ENCODE measurements around the gene RMP24.

Gene RMP24

GRCh38 chr18:35991696-35992095 lies 19.2 kb downstream of the RMP24 start:
- no peak for DNase-seq (ENCODE audit: insufficient read length, low spot score, missing footprints)
- TF ChIP-seq, protein P1, sequence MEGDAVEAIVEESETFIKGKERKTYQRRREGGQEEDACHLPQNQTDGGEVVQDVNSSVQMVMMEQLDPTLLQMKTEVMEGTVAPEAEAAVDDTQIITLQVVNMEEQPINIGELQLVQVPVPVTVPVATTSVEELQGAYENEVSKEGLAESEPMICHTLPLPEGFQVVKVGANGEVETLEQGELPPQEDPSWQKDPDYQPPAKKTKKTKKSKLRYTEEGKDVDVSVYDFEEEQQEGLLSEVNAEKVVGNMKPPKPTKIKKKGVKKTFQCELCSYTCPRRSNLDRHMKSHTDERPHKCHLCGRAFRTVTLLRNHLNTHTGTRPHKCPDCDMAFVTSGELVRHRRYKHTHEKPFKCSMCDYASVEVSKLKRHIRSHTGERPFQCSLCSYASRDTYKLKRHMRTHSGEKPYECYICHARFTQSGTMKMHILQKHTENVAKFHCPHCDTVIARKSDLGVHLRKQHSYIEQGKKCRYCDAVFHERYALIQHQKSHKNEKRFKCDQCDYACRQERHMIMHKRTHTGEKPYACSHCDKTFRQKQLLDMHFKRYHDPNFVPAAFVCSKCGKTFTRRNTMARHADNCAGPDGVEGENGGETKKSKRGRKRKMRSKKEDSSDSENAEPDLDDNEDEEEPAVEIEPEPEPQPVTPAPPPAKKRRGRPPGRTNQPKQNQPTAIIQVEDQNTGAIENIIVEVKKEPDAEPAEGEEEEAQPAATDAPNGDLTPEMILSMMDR (IDR thresholded peaks at IDR 0.05; ENCODE audit: extremely low read depth, low read depth, low read length), result no peak

GRCh38 chr18:35993013-35993412 lies 20.5 kb downstream of the RMP24 start:
- TF ChIP-seq, protein P1 (IDR thresholded peaks at IDR 0.05; ENCODE audit: extremely low read depth, low read depth, low read length), result no peak

More at GRCh38 chr18:35991696-35992095, 19.2 kb downstream of the RMP24 start:
- Histone ChIP-seq H2AFZ (ENCODE audit: low read length) (no peak overlapping the region), H3K4me1 (ENCODE audit: insufficient read depth, low read length) (no peaks in the 10 kb centered on the region), H3K9me3 (ENCODE audit: low read depth, low read length) (no peaks in the 10 kb centered on the region), H3K4me3 (ENCODE audit: insufficient read depth, low read length) (no peak overlapping the region), H3K36me3 (ENCODE audit: insufficient read depth, low read length) (peaks cover 7% of the 10 kb centered on the region), H3K79me2 (ENCODE audit: insufficient read depth, low read length) (no peaks in the 10 kb centered on the region), H3K27me3 (ENCODE audit: insufficient read depth, low read length) (no peaks in the 10 kb centered on the region), H3K4me2 (ENCODE audit: insufficient read depth, low read length) (no peak overlapping the region), H4K20me1 (ENCODE audit: insufficient read depth, low read length) (no peaks in the 10 kb centered on the region), H3K27ac (ENCODE audit: low read depth, low read length) (no peak overlapping the region)

GRCh38 chr18:35998967-35999366 lies 26.5 kb downstream of the RMP24 start:
- H4K20me1 ChIP-seq (ENCODE audit: insufficient read depth, low read length), result no peaks in the 10 kb centered on the region
- H3K79me2 ChIP-seq (ENCODE audit: insufficient read depth, low read length), result no peaks in the 10 kb centered on the region
- no peak overlapping the region for H3K4me2 ChIP-seq (ENCODE audit: insufficient read depth, low read length)
- H3K27me3 ChIP-seq (ENCODE audit: insufficient read depth, low read length), result no peaks in the 10 kb centered on the region
- H3K27ac ChIP-seq (ENCODE audit: low read depth, low read length), result no peak overlapping the region
- no peaks in the 10 kb centered on the region for H3K36me3 ChIP-seq (ENCODE audit: insufficient read depth, low read length)
- H3K4me3 ChIP-seq (ENCODE audit: insufficient read depth, low read length), result no peak overlapping the region
- no peaks in the 10 kb centered on the region for H3K9me3 ChIP-seq (ENCODE audit: low read depth, low read length)
- TF ChIP-seq, protein P1 (IDR thresholded peaks at IDR 0.05; ENCODE audit: extremely low read depth, low read depth, low read length), result peak; percentile 43
- no peaks in the 10 kb centered on the region for H3K4me1 ChIP-seq (ENCODE audit: insufficient read depth, low read length)
- DNase-seq (ENCODE audit: insufficient read length, low spot score, missing footprints), result no peak
- no peak overlapping the region for H2AFZ ChIP-seq (ENCODE audit: low read length)

More at GRCh38 chr18:35993013-35993412, 20.5 kb downstream of the RMP24 start:
- Histone ChIP-seq H3K79me2 (ENCODE audit: insufficient read depth, low read length) (no peaks in the 10 kb centered on the region), H2AFZ (ENCODE audit: low read length) (no peak overlapping the region), H3K4me3 (ENCODE audit: insufficient read depth, low read length) (no peak overlapping the region), H3K4me1 (ENCODE audit: insufficient read depth, low read length) (no peaks in the 10 kb centered on the region), H4K20me1 (ENCODE audit: insufficient read depth, low read length) (no peaks in the 10 kb centered on the region), H3K36me3 (ENCODE audit: insufficient read depth, low read length) (peaks cover 7% of the 10 kb centered on the region), H3K4me2 (ENCODE audit: insufficient read depth, low read length) (no peak overlapping the region), H3K27me3 (ENCODE audit: insufficient read depth, low read length) (no peaks in the 10 kb centered on the region), H3K9me3 (ENCODE audit: low read depth, low read length) (no peaks in the 10 kb centered on the region), H3K27ac (ENCODE audit: low read depth, low read length) (no peak overlapping the region)
- no peak for DNase-seq (ENCODE audit: insufficient read length, low spot score, missing footprints)

- TF ChIP-seq, protein P1 (IDR thresholded peaks at IDR 0.05; ENCODE audit: extremely low read depth, low read depth, low read length), result no peak
- Histone ChIP-seq H3K4me1 (ENCODE audit: insufficient read depth, low read length) (no peaks in the 10 kb centered on the region), H4K20me1 (ENCODE audit: insufficient read depth, low read length) (no peaks in the 10 kb centered on the region), H3K4me3 (ENCODE audit: insufficient read depth, low read length) (no peak overlapping the region), H3K27ac (ENCODE audit: low read depth, low read length) (no peak overlapping the region), H3K4me2 (ENCODE audit: insufficient read depth, low read length) (no peak overlapping the region), H3K9me3 (ENCODE audit: low read depth, low read length) (no peaks in the 10 kb centered on the region), H3K27me3 (ENCODE audit: insufficient read depth, low read length) (no peaks in the 10 kb centered on the region), H2AFZ (ENCODE audit: low read length) (no peak overlapping the region), H3K79me2 (ENCODE audit: insufficient read depth, low read length) (no peaks in the 10 kb centered on the region), H3K36me3 (ENCODE audit: insufficient read depth, low read length) (no peaks in the 10 kb centered on the region)
- no peak for DNase-seq (ENCODE audit: insufficient read length, low spot score, missing footprints)
Observed at GRCh38 chr18:35999925-36000324, 27.4 kb downstream of the RMP24 start.

Data from osteoblast (primary cell).